Iris pigment epithelial cell (primary cell): ENCODE data around the gene RABL6.
"Not testable (repeated sequence)": the region's sequence is repeated elsewhere in the genome, so short reads cannot be mapped to it uniquely, and the experiment has no call there.

ENCODE experiments used
- DNase-seq: peaks from one replicate; pipeline ENCODE4 v3.0.0-alpha.2; 2011; ENCODE audit warnings: low read depth

Gene RABL6

GRCh38 chr9:136821826-136822544, 14.2 kb downstream of the RABL6 start:
- DNase-seq, result no peak

DNA sequence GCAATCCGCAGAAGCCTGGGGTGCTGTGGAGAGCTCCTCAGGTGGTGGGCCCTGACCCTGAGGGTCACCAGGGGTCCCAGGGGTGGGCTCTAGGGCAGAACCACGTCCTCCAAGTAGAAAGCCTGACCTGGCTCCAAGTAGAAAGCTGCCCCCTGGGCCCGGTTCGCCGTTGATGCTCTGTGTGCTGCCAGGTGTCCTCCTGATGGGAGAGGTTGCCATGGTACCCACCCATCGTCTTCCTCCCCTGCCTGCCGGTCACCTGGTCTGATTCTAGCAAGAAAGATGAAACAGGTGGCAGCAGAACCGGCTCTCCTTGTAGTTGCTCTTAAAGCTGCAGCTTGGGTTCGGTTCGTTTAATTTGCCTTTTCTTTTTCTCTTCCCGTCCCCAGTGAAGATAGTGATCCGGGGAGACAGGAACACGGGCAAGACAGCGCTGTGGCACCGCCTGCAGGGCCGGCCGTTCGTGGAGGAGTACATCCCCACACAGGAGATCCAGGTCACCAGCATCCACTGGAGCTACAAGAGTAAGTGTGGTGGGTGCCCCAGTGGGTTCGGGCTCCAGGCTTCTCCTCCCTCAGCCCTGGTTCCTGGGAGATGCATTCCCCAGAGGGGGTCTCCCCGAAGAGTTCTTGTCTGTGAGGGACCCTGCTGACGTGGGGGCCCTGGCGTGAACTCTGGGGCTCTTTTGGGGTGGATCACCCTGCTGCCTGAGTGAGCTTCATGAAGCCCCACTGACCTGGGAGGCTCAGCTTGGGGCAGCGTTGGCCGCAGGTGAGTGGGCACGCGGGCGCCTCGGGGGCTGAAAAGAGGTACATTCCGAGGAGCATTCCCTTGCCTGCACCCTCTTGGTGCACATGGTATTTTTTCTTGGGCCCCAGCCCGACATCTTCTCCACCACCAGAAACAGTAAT, 15.6 kb downstream of the RABL6 start:
- no peak for DNase-seq

GRCh38 chr9:136824496-136825225, 16.9 kb downstream of the RABL6 start:
- DNase-seq, result no peak

GRCh38 chr9:136825295-136826187, 17.8 kb downstream of the RABL6 start:
- DNase-seq, result no peak

DNA sequence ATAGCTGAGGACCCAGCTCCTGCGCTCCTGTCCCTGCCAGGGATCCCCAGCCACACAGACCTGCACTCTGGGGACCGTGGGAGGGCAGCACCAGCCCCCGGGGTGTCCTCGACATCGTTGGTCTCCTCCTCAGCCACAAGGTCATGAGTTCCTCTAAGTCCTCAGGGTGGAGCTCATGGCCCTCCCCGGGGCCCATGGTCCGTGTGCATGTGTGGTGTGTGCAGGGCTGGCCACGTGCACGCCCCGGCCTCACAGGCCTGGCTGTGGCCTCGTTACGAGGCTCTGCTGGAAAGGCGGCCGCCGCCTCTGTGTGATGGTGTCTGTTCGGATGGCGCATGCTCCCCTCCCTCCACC, 18.4 kb downstream of the RABL6 start:
- no peak for DNase-seq

DNA sequence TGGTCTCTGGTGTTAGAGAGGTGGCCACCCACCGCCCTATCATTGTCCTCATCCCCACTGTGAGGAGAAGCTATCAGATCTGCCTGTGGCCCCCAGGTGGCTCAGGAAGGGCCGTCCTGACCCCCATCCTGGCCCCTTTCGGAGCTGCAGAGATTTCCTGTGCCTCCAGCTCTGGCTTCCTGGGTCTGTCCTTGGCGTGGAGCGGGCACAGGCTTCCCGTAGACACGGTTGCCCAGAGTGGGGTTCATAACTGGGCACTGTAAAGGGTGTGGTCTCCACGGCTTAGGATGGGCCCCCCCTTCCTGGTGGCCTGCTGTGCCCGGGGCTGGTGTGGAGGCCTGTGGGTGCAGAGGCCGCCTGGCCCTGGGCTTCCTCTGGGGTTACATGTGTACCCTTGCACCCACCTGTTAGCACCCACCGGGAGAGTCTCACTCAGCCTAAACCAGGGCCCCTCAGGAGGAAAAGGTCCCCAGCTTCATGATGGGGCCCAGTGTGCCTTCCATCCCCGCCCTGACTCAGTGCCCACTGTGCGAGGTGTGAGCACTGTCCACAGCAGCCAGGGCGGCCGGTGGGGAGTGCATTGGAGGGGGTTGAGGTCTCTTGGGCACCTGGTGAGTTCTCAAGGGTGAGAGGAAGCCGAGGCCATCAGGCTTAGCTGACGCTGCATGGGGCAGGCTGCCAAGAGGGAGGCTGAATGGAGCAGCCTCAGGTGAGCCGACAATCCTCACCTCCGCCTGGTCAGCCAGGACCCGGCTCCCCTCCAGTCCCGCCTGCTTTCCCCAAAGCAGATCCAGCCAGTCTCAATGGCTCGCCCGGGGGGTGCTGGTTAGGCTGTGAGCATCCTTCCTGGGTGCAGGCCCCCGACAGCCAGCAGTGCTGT, 19.2 kb downstream of the RABL6 start:
- DNase-seq, result no peak

DNA sequence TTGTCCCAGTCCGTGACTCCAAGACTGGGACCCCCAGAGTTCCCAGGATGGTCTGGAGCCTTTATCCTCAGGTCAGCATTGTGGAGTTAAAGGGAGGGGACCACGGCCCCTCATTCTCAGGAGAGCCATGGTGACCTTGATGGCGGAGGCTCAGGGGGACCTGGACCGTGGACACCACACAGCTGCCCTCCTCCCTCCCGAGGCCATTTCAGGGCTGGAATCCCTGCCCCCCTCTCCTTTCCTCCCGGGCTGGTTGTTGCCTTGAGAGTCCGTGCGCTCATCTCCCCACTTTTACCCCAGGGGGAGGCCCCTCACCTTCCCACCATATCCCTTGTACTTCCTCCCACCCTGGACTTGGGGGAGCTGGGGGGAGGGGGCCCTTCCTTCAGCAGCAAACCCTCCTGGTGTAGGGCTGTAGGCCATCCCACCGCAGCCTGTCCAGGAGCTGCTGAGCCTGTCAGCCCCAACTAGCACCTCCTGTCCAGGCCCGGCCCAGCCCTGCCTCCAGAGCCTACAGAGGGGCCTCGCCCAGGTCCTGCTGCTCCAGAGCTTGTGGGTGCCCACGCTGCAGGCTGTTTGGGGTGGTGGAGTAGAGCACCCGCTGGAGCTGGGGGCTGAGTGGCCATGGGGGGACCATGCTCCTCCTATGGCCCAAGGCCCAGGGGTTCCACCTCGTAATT, 20.2 kb downstream of the RABL6 start:
- DNase-seq, result no peak

DNA sequence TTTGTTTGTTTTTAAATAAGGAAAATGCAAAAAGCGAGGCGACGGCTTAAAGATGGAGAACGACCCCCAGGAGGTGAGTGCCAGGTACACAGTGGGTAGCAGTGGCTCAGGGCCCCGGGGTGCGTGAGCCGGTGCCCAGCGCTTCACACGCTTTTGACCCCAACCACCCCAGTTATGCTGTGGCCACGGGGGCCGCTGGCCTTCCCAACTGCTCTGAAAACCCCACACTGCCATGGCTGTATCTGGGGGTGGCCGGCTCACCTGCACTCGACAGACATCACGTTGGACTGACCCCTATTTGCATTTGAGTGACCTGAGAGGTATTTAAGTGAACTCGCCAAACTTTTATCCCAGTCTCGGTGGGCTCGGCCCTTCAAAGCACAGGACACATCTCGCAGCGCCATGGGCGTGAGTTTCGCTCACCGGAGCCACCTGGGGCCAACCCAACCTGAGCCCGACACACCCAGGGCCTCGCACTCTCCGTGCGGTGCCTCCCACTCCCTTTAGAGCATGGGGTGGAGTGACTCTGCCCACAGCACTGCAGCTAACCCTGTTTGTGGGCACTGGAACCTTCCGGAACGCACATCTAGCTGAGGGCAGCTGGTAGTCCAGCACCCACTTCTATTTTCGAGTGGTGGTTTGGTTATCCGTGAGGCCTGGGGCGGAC, 20.9 kb downstream of the RABL6 start:
- no peak for DNase-seq

GRCh38 chr9:136829412-136829811, 21.7 kb downstream of the RABL6 start:
- no peak for DNase-seq

GRCh38 chr9:136829981-136830885, 22.5 kb downstream of the RABL6 start:
- no peak for DNase-seq

DNA sequence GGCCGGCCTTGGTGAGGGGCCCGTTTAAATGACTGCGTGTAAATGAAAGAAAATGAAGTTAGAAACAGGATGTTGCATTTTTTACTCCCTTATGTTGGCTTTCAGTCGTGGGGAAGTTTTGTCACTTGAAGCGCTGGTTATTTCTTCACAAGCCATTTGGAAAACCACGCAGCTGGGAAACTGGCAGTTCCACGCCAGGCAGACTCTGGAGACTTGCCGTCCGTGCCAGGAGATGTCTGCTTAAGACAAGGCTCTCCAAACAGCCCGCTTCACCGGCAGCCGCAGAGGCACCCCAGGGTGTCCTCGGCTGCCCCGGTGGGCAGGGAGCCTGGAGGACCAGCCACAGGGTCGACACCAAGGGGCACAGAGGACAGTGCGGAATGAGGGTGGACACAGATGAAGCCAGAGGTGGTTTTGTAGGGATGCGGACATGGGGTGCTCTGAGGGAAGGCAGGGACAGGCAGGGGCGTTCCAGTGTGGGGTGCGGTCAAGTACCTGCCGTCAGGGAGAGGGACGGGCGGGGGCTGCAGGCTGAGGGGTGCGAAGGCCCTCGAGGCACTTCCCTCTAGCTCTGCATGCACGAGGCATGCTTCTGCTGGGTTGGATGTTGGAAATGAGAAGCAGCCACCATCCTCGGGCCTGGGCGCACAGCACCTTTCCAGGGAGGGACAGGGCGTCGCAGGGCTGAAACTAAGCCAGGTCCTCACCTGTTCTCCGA, 23.4 kb downstream of the RABL6 start:
- DNase-seq, result no peak

DNA sequence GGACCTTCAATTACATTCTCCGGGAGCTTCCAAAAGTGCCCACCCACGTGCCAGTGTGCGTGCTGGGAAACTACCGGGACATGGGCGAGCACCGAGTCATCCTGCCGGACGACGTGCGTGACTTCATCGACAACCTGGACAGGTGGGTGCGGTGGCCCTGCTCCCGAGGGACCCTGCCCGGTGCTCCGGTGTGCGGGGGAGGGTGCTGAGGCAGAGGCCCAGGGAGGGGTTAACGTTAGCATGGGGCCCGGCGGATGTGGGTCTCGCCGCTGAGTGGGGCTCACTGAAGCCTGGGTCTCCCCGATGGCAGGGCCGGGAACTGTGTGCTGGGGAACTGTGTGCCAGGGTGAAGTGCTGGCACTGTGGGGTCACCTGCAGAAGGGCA, 24.0 kb downstream of the RABL6 start:
- no peak for DNase-seq

GRCh38 chr9:136832581-136832980, 24.8 kb downstream of the RABL6 start:
- no peak for DNase-seq

- DNase-seq, result not testable (repeated sequence)
These were observed 25.8 kb downstream of the RABL6 start for GRCh38 chr9:136833381-136834048.

DNA sequence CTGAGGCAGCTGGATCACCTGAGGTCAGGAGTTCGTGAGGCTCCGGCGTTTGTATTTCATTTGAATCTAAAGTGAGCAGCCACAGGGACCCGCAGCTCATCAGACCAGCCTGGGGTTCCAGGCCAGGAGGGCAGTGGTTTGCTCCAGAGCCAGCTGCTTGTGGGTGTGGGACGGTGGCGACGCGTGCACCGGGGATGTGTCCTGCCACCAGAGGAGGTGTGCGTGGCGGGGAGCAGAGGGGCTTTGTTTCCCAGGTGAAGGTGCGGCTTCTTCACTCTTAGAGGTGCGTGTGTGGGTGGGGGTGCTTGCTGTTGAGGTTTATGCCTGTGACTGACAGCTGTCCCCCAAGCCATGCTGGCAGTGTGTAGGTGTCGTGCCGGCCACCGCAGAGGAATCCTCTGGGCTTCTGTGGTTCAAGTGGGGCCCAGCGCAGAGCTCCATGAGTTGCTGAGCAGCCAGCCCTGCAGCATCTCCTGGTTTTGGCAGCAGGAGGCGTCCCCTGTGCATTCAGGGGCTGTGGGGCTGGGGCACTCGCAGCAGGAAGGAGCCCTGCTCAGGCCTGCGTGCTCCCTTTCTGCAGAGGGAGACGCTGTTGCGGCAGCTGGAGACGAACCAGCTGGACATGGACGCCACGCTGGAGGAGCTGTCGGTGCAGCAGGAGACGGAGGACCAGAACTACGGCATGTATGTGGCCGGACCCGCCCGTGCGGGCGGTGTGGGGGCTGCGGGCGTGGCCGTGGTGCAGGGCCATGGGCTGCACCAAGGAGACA, 27.6 kb downstream of the RABL6 start:
- no peak for DNase-seq
